ENCODE results near the gene FARSB.

- TF ChIP-seq POLR2AphosphoS5 (IDR thresholded peaks at IDR 0.05) (no peak), EP300 (IDR thresholded peaks at IDR 0.05) (no peak), POLR2A (IDR thresholded peaks at IDR 0.05) (no peak)
Measured at GRCh38 chr2:222582928-222583327, 73.0 kb downstream of the FARSB start.
